ENCODE data around the gene OGFR. TPM values are rescaled to one million over a fixed set of nuclear protein-coding genes. Genes with fewer than 3 reads are reported as not detected.

Gene OGFR
- total and polyA plus RNA-seq, 2 donors (not counting 3 experiments of a cell fraction or from before 2014, with no cell fraction given): 30.8 to 44.0 TPM

- dilution Hi-C loops (cut with MboI; ENCODE audit: extremely low pct_ligation_motif_present, low sequenced_read_pairs): no loop called here
- H3K36me3 ChIP-seq (ENCODE audit: control insufficient read depth in 2 of 2, extremely low read depth in 1 of 2, insufficient read depth in 2 of 2, low read length in 2 of 2): peaks cover 5 to 24% of the 10 kb centered on the region in 2 experiments
- no peaks in the 10 kb centered on the region for H4K20me1 ChIP-seq (replicated peaks; ENCODE audit: control insufficient read depth, extremely low read depth, insufficient read depth, low read length)
- H3K9me3 ChIP-seq (replicated peaks; ENCODE audit: control insufficient read depth, insufficient read depth, low read length): no peaks in the 10 kb centered on the region
- H3K79me2 ChIP-seq (ENCODE audit: control insufficient read depth, insufficient read depth, low read length): no peaks in the 10 kb centered on the region
- no peak overlapping the region for H3K27ac ChIP-seq (ENCODE audit: insufficient read depth, low read depth, low read length)
- intact Hi-C loops (cut with micrococcal nuclease): no loop called here
- H3K9ac ChIP-seq (replicated peaks; ENCODE audit: extremely low read depth, insufficient read depth, low read length): no peak overlapping the region
- DNase-seq (ENCODE audit: low read depth, low spot score): no peak
- no TSS peak for BruUV-seq (replicated peaks)
- peaks cover 12 to 28% of the 10 kb centered on the region in 2 experiments for H3K27me3 ChIP-seq (ENCODE audit: control insufficient read depth in 2 of 2, insufficient read depth in 2 of 2, low read length in 2 of 2)
- no peak overlapping the region for H3K4me3 ChIP-seq (replicated peaks in 1 of 3; ENCODE audit: insufficient read depth in 1 of 3, low read depth in 1 of 3, low read length in 3 of 3)
- H3K9me1 ChIP-seq (replicated peaks; ENCODE audit: control insufficient read depth, extremely low read depth, insufficient read depth, low read length): no peaks in the 10 kb centered on the region
- H3K4me2 ChIP-seq (ENCODE audit: insufficient read depth, low read length): no peak overlapping the region
- ChIA-PET CTCF (interaction anchor here (1.1 to 2.4 kb wide), 4 partner anchors 9 to 61 kb away, joined by 3 to 7 read pairs (median 4); partner anchors contain the start of gene OGFR), POLR2A (no interaction called here)
- no peak for FAIRE-seq
- TF ChIP-seq CTCF (IDR thresholded peaks at IDR 0.05; ENCODE audit: extremely low read depth in 1 of 2, insufficient read depth in 1 of 2, low read depth in 1 of 2, low read length in 2 of 2): no peak
- TF ChIP-seq FOS (IDR thresholded peaks at IDR 0.05; ENCODE audit: borderline replicate concordance, insufficient read depth, low read length): no peak
- TF ChIP-seq MAX (IDR thresholded peaks at IDR 0.05; ENCODE audit: insufficient read depth, insufficient read length): no peak
- H3K4me1 ChIP-seq (ENCODE audit: control insufficient read depth, extremely low read depth, insufficient read depth, low read length): peaks cover 17% of the 10 kb centered on the region
- H2AFZ ChIP-seq (ENCODE audit: low read depth, low read length): no peak overlapping the region
Observed at GRCh38 chr20:62814709-62815065, 10.1 kb downstream of the OGFR start.
